HG03196 (cell line): ENCODE data around the gene LIMK1.
"Not testable (repeated sequence)": the region's sequence is repeated elsewhere in the genome, so short reads cannot be mapped to it uniquely, and the experiment has no call there.

Experiments
- ATAC-seq: cut with Tn5 transposase; IDR thresholded peaks from one replicate; pipeline ENCODE4 v1.9.1; 2021; ENCODE audit not compliant: unreplicated experiment

LIMK1 gene

DNA sequence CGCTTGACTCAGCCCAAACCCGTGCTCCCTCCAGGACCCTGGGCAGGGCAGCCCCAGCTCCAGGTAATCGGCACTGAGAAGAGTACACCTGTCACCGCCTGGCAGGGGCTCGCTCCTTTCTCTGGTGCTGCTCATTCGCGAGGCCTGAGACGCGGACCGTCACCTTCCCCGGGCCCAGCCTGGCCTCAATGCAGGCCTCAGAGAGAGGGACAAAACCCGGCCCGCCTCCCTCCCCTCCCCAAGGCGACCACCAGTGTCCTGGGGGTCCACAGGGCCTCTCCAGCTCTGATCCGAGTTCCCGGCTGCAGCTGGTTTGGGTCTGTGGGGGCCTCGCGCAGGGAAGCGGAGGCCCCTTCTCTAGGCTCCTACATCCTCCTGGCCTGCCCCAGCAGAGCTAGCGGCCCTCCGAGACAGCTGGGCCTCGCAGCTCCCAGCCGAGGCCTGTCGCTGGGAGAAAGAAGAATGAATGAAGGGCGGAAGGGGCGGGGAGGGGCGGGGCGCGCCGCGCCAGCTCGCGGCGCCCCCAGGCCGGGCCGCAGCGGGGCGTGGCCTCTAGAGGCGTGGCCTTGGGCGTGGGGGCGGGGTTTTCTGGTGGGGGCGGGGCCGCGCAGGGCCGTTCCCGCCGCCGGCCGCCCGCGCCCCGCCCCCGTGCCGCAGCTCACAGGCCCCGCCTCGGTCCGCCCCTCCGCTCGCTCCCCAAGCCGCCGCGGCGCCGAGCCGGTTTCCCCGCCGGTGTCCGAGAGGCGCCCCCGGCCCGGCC, at the start of gene LIMK1:
Gene LIMK1, plus strand, starts transcription at position 688 of the 760 bp plus-strand sequence. CDS start 187 bp downstream, outside the sequence.
- peak; percentile 64 for ATAC-seq

DNA sequence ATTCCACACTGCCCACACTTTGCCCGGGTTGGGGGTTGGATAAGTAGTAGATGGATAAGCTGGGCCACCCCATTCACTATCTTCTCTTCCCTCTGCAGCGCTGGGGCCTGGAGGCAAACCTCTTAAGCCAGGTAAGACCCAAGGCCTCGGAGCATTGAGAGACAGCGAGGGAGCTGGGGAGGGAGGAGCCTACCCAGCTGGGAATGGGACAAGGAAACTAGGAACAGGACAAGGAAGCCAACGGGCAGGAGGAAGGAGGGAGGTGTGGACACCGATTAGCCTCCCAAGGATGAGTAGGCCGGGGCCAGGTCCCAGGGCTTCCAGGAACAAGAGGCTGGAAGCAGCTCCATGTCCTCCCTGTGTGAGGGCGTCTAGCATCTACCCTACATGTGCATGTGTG, 46.0 kb upstream of the LIMK1 start:
- ATAC-seq: no peak

DNA sequence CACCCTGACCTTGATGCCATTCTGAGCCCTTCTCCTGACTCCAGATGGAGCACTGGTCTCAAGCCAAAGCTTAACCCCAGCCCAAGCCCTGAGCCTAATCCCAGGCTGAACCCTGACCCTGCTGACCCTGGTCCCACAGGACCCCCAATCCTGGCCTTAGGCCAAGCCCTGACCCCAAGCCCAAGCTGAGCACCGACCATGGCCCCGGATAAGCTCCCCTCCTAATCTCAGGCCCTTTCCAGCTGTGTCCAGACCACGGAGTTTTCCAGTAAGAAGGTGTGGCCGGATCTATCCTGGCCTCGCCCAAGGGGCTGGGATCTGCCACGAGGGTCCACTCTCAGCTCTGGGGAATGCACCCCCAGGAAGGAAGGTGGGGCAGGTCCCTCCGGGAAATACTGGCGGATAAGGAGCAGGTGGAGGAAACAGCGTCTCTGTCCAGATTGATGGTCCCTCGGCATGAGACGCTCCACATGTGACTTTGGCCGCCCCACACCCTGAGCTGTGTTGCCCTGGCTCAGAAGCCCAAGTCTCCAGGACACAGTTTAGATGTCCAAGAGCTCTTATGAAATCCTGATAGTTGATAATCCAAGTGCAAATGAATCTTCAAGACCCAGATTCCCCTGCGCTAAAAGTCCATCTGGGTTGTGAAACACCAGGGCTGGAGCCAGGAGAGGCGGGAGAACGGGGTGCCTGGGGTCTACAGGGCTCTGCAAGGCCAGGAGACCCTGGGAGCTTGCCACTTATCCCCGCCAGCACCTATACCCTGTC, 45.2 kb upstream of the LIMK1 start:
- no peak for ATAC-seq

DNA sequence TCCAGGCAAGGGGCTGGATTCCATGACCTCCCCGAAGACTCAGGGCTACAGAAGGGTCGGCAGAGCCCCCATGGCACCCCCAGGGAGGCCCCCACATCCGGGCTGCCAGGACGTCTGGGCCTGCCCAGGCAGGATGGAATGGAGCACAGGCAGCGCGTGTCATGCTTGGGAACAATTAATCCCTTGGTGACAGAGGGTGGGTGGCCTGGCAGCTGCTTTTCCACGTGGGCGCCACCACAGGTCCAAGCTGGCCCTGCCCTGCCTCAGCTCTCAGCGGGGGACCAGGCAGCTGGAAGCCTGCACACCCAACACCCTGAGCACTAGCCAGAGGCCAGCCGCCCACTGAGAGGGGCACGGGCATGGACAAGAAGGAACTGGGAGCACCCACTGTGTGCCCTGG, 44.3 kb upstream of the LIMK1 start:
- no peak for ATAC-seq

DNA sequence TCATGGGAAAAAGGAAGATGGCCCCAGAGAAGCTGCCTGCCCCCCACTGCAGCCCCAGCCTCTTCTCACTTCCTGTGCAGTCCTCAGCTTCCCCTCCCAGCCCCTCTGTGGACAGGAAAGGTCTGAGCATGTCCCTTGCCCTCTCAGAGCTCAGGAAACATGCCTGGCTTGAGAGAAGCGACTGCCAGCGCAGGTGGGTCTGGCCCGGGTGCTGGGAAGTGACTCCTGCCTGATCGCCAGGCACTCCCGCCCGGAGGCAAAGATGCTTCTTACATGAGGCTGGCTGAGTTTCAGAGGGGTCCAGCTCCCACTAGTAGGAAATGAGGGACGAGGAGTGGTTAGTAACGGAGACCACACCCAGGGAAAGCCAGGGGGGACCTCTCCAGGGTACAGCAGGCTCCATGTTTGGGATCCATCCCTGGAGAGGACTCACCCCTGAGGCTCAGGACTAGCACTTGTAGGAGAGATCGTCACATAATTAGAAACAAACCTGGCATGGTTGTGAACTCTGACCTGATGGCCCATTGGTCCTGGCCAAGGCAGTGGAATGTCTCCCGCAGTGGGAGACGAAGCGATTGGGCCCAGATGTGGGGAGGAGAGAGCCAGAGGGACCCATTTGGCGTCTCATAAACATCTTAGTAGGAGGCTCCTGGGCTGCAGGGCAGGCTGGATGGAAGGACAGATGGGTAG, 43.4 kb upstream of the LIMK1 start:
- no peak for ATAC-seq

DNA sequence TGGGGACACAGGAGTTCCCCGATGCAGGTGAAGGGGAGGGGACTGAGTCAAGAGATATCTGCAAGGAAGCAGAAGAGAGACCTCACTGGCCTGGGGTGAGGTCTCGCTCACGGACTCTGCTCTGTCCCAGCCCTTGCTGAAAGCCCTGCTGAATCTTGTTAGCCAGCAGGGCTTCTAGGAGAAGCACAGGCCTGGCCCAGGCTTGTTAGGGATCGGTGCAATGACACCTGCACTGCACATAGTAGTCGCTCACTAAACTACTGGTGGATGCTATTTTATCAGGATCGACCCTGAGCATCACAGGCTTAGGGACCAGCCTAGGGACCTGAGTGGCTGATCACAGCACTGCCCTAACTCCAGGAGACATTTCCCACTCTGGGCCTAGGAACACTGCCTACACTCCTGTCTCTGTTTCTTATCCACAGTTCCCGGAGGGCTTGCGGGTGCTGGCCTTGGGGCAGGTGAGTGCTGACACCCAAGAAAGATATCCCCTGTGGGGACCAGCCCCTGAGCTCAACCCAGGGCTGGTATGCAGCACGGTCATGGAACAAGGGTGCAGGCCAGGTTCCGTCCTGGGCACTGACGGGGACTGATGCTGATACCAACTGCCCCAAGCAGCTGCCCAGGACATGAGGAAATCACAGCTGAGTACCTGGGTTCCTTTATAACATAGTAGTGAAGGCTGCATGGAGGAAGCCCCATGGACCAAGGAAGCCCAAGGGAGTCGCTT, 42.6 kb upstream of the LIMK1 start:
- no peak for ATAC-seq

DNA sequence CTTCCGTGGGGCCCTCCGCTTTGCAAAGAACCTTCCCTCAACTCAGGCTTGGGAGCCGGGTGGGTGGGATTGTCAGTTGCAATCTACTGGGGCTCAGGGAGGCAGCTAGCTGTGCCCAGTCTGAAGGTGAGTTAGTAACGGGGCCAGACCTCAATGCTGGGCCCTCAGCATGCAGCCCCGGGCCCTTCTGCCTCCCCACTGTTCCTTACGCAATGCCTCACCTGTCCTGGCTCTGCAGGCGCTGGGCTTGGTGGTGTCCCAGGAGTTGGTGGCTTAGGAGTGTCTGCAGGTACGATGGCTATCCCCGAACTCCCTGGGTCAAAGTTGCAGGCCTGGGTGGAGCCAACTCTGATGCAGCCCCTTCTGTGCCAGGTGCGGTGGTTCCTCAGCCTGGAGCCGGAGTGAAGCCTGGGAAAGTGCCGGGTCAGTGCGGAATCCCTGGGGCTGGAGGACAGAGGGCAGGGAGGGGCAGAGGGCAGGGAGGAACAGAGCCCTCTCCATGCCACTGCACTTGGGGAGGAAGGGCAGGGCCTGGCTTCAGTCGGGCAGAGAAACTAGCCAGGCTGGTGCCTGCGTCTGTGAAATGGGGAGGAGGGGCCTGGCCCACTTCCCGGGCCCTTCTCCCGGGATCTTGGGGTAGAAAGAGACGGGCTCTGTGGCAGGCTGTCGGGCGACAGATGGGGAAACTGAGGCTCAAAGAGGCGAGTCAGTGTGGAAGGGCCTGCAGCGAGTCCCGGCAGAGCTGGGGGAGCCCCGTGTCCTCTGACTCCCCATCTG, 40.7 kb upstream of the LIMK1 start:
- ATAC-seq: no peak

DNA sequence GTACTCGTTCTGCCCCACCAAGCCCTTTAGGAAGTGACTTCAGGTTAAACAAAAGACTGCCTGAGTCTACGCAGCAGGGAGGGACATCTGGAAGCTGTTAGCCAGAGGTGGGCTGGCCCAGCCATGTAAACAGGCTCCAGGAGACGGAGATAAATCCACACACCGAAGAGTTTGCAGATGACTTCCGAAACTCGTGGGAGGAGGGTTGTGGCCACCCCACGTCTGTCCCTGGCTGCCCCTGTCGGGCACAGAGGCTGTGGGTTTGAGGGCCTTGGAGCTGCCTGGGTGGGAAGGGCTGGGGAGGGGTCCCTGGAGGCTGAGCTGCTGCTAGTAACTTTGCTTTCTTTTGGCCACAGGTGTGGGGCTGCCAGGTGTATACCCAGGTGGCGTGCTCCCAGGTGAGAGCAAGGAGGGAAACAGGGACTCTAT, 40.1 kb upstream of the LIMK1 start:
- ATAC-seq: no peak

DNA sequence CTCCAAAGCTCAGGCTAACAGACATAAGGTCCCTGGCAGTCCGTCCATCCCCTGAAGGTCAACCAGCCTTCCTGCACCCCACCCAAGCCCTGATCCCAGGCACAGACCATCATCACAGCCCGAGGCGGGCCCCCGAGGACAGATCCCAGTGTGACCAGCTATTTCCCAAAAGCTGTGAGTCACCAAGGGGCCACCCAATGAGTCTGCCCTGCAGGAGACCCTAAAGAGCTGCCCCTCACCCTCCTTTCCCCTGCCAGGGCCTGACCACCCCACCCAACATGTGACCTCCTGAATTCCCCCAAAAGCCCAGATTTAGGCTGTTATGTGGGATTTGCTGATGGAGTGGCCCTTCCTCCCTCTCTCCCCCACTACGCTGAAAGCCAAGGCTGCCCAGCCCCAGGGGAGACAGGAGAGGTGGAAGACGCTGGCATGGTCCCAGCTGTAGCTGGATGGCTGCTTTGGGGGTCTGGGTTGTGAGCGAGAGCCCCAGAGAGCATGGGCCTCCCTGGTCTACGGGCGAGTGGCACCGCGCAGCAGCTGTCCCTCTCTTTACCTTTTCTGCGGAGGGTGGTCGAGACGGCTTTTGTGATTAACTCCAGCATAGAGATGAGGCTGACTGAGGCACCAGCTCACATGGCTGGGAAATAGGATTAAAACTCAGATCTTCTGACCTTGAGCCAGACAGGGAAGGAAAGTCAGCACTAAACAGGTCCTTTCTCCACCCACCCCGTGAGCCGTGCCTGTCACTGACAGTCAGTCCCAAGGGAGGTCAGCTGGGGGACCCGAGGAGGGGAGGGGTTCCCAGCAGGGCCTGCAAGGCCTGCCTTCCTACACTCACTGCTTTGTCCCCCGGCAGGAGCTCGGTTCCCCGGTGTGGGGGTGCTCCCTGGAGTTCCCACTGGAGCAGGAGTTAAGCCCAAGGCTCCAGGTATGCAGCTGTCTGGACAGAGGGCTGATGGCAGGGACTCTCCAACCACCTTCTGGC, 38.9 kb upstream of the LIMK1 start:
- no peak for ATAC-seq

DNA sequence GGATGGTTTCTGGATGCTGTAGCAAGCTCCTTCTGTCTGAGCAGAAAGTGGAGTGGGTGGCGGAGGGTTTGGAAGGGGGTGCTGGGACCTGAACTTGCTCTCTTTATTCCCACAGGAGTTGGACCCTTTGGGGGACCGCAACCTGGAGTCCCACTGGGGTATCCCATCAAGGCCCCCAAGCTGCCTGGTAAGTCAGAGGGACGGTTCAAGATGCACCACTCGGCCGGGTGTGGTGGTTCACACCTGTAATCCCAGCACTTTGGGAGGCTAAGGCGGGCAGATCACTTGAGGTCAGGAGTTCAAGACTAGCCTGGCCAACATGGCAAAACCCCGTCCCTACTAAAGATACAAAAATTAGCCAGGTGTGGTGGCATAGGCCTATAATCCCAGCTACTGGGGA, 37.0 kb upstream of the LIMK1 start:
- not testable (repeated sequence) for ATAC-seq

DNA sequence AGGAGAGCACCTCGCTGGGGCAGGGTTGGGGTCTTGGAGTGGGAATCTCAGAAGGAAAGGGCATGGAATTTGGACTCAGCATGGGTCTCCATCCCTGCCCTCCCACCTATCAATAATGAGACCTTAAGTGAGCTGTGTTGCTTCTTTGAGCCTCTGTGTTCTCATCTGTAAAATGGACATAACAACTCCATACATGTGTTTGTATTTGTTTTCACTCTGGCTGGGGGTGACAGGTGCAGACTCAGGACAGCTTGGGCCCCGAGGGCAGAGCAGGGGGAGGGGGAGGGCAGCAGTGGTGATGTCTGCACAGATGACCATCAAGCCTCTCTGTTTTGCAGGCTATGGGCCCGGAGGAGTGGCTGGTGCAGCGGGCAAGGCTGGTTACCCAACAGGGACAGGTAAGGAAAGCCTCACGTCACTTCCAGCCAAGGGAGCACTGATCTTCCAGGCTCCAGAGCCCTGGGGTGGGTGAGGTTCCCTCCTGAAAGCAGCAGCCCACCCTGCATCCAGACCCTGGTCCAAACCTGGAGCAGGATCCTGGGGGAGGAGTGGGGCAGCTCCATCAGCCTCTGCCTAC, 35.7 kb upstream of the LIMK1 start:
- ATAC-seq: no peak

DNA sequence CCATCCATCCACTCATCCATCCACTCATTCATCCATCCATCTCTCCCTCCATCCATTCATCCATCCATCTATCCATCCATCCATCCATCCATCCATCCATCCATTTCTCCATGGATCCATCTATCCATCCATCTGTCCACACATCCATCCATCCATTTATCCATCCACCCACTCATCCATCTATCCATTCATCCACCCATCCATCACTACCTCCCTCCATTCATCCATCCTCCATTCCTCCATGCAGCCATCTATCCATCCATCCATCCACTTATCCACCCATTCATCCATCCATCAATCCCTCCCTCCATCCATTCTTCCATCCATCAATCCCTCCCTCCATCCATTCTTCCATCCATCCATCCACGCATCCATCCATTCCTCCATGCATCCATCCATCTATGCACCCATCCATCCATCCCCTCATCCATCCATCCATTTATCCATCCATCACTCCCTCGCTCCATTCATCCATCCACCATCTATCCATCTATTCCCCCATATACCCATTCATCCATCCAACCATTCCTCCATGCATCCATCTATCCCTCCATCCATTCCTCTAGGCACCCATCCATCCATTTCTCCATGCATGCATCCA, 34.5 kb upstream of the LIMK1 start:
- ATAC-seq: no peak

DNA sequence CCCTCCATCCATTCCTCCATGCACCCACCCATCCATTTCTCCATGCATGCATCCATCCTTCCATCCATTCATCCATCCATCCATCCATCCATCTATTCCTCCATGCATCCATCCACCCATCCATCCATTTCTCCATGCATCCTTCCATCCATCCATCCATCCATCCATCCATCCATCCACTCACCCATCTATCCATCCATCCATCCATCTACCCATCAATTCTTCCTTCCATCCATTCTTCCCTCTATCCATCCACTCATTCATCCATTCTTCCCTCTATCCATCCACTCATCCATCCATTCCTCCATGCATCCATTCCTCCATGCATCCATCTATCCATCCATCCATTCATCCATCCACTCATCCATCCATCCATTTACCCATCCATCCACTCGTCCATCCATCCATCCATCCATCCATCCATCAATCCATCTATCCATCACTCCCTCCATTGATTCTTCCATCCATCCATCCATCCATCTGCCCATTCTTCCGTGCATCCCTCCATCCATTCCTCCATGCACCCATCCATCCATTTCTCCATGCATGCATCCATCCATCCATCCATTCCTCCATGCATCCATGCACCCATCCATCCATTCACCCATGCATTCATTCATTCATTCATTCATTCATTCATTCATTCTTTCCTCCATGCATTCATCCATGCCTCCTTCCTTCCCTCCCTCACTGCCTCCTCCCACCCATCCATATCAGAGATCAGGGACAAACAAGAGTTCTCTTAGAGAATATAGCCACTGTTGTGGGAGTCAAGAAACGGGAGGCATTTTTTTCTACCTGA, 33.4 kb upstream of the LIMK1 start:
- ATAC-seq: no peak

DNA sequence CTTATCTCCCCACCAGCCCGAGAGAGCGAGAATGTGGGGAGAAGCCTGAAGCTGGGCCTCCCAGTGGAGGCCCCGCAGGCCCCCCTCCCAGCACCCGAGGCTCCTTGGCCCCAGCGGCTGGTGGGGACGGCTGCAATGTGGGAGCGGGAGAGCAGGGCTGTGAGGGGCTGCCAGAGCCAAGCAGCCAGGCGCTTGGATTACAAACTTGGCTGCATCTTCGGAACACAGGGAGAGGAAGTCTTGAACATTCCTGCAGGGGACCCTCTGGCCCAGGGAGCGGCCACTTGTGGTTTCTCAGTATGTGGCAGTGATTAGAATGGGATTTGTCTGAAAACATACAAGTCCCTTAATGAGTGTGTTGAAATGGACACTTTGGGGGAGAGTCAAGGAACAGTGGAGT, 32.4 kb upstream of the LIMK1 start:
- no peak for ATAC-seq

DNA sequence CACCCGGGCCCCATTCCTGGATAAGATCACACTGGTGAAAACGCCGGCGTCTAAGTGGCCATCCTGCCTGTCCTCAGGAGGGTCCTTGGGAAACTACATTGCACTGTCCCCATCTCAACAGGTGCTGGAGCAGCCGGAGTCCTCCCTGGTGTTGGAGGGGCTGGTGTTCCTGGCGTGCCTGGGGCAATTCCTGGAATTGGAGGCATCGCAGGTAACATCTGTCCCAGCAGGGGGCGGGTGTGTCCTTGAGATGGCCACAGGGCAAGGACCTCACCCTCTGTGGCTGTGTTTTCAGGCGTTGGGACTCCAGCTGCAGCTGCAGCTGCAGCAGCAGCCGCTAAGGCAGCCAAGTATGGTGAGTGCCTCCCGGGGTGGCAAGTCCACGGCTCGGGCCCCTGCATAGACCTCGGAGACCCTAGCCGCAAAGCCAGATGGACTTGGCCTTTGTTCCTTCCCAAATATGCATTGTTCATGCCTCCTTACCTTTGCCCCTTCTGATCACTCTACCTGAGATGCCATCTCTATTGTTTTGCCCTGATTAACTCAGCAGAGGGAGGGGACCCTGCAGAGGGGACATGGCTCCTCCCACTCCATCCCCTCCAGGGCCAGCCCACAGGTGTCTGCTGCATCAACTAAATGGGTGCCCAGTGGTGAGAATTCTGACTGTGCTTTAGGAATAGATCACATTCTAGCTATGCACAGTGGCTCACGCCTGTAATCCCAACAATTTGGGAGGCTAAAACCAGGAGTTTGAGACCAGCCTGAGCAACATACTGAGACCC, 31.8 kb upstream of the LIMK1 start:
- ATAC-seq: no peak

DNA sequence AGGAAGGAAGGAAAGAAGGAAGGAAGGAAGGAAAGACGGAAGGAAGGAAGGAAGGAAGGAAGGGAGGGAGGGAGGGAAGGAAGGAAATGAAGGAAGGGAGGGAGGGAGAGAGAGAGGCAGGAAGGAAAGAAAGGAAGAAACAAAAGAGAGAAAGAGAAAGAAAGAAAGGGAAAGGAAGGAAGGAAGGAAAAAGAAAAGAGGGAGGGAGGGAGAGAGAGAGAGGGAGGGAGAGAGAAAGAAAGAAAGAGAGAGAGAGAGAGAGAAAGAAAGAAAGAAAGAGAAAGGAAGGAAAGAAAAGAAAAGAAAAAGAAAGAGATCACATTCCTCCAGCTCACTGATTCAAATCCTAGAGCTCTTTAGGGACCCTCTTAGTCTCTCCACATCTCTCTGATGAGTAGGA, 31.0 kb upstream of the LIMK1 start:
- ATAC-seq: no peak
